ELF-1 (cell line): ENCODE data around the gene OVCA2.
A peak's percentile ranks its signal among the peaks of the same experiment; 100 is the strongest.

Source experiments
- DNase-seq: peaks from one replicate; pipeline ENCODE4 v3.0.0-alpha.2; 2016; ENCODE audit warnings: low read depth, low spot score

Gene OVCA2

DNA sequence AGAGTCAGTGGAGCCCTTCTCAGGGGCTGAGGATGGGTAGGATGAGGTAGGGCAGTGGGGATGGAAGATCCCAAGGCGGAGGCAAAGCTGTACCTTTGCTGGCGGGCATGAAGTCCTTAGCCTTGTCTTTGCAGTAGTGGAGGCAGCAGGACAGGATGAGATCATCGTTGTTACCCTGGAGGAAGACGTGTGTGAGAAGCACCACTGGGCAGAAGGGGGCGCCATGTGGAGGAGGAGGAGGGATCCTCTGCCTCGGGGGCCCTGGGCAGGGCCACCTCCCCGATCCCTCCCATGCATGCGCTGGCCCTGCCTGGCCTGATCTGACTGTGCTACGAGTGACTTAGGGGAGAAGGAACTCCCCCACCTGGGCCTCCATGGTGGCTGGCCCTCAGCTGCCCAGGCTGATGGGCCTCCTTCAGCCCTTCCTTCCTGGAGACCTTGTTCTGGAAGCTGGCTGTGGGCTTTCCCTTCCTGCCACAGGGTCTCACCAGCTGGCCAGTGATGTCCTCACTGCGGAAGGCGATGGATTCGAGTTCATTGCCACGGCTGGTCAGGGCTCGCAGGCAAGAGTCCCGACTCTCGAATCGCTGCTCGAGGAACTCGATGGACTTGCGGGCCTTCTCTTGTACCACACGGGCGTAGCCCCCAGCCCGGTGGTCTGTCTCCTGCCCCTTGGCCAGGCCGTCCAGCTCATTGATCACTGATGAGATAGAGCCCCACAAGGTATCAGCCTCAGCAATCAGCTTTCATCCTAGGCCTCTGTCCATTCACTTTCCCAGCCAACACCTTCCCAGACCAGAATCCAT lies 23.4 kb downstream of the OVCA2 start:
- DNase-seq = peak; percentile 85

DNA sequence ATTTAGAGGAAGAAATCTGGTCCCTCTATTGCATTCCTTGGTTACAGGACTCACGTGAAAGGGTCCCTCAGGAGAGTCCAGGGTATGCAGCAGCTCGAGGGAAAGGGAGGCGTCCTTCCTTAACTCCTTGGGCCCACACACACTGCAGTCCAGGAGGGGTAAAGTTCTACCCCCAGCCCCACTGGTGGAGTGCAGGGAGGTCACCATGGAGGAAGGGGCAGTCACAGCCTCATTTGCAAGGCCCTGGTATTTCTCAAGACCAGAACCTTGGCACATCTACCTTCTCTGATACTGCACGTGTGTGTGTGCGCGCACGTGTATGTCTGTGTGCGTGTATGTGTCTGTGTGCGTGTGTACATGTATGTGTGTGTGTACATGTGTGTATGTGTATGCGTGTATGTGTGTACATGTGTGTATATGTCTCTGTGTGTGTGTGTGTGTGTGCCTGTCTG lies 24.2 kb downstream of the OVCA2 start:
- no peak for DNase-seq

DNA sequence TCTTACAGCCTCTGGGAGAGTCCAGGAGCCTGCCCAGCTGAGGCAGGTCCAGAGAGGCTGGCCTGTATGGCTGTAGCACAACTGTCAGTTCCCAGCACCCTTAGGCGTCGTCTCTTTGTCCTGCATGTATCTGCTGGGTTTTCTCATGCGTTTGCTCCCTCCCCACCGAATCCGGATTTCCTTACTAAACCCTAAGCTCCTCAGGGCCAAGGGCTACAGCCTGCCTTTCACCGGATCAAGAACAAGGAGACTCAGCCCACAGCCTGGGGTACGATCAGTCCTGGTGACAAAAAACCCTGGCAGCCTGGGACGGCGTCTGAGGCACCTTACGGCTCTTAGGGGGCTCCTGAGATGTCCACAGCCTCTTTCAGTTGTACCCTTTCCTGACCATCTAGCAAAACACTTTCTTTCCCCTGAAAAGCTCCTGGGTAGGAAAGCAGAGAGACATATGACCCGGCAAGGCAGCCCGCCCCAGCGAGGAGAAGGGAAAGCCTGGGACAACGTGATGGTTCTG lies 25.3 kb downstream of the OVCA2 start:
- no peak for DNase-seq

DNA sequence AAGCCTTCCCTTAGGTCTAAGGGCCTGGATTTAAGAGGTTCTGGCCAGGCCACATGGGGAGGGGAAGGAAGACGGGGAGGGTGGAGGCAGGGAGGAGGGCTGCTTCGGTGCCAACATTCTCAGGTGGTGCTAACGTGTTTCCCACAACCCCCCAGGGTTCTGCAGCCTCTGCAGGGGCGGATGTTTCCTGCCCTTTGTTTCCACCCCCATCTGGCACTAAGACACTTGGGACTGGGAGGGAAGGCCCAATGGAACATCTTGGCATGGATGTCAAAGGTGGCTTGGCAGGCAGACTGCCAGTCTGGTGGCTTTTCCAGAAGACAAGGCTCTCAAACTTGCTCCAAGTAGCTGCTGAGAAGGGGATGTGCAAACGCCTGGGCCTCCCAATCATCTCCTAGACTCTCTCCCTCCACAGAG lies 25.8 kb downstream of the OVCA2 start:
- DNase-seq = no peak

DNA sequence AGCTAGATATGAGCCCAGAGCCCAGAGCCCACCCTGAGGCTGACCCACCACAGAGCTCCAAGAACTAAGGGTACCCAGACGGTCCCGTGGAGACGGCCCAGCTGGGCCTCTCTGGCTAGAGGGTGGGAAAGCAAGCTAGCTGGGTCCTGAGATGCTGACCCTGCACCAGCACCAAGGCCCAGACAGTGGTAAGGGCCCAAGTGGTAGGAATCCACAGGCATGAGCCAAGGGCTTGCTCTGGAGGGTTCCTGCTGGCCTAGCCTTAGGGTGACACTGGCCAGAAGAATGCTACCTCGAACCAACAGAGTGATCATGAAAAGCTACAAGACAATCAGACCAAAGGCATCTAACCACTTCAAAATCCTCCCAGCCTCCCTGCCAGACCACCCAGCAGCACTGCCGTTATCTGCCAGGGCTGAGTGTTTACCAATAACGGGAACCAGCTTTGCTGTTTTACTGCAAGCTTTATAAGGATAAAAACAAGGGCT lies 26.3 kb downstream of the OVCA2 start:
- peak; percentile 71 for DNase-seq

DNA sequence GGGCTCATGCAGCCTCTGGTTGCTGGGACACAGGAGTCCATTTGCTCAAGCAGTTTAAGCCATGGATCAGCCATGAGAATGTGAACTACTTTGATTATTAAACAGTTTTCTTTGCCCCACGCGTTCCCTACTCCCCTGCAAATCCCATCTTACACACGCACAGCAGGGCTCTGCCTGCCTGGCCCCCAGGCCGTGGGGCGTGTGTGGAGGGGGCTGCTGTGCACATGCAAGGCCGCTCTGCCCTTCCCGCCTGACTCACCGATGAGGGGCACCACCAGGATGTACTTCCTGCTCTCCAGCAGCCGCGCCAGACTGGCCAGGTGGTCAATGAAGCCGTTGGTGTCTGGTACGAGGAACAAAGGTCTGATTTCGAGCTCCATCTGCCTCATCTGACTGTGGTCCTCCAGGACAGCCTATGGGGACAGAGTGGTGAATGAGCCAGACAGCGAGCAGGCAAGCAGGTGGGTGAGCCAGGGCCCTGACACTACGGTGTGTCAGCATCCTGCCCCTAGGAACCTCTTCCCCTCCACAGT lies 26.8 kb downstream of the OVCA2 start:
- DNase-seq = peak; percentile 66

DNA sequence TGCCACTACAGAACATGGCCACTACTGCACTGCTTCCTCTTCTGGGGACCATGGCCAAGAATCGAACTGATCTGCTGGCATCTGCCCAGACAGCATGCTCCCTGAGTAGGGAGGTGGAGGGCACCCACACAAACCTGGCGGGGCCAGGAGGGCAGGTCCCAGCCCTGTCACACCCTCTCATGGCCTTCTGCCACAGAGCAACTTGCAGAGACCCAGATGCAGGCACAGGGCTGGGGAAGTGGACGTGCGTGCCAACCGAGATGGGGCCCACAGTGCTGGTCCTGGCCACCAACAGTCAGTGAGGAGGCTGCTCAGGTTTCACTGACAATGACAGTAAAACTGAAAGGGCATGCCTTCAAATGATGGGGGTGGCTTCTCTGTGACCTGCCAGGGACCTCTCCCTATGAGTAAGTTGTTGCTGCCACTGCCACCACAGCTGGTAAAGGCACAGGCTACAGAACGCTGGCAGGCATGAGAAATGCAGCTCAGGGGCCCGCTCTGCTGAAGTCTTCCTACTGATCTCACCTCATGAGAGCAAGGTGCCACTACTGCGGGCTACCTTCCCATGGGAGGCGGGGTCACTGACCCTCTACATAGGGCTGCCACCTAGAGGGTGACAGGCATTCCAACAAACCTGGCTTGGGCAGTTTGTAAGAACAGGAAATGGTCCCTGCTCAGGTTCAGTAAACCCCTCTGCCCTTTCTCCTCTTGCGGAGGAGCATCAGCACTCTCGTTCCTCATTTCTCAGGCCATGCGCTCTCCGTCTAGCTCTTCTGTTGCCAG lies 28.6 kb downstream of the OVCA2 start:
- no peak for DNase-seq

DNA sequence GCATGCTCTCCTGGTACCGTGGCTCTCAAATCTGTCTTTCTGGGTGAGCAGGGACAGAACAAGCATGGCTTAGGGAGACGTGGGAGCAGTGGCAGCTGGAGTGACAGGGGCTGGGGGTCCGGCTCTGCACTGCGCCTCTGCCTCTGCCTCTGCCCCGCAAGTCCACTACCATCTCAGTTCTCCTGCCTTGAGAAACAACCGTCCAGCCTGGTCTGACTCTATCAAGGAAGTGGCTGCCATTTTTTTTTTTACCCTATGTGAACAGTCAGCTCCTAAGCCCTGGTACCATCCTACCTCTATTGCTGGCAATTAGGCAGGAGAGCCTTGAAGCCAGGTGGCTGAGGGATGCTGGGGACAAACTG lies 29.2 kb downstream of the OVCA2 start:
- no peak for DNase-seq

DNA sequence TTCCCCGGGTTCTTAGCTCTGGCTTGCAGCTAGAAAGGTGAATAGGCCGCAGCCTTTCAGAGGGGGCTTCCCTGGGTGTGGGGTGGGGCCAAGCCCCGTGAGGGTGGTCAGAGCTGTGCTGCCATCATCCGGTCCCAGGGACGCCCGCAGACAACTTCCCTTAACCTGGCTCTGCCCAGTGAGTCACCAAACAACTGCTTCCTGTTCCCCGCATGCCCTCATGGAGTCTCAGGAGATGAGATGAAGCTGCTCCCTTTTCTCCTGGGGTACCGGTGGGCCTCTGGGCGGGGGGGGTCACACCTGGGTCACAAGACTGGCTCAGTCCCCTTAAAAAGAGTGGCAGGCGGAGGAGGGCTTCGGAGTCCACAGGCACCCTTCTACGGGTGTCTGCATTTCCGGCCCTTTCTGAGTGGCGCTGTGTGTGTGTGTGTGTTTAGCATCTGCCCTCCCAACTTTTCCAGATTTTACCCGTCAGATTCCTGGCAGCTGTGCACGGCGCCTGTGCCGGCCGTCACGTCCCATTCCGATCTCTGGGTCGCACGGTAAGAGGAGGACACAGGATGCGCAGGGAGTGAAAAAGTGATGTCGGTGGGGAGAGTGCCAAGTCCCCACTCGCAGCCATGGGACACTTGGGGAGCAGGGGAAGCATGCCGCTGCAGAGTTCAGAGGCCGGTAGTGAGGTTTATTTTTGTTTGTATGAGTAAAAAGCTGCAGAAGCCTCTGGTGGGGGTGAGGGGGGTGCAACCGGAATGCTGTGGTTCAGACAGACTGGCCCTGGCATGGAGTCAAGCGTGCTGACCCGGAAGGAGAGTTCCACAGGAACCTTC lies 29.8 kb downstream of the OVCA2 start:
- no peak for DNase-seq

DNA sequence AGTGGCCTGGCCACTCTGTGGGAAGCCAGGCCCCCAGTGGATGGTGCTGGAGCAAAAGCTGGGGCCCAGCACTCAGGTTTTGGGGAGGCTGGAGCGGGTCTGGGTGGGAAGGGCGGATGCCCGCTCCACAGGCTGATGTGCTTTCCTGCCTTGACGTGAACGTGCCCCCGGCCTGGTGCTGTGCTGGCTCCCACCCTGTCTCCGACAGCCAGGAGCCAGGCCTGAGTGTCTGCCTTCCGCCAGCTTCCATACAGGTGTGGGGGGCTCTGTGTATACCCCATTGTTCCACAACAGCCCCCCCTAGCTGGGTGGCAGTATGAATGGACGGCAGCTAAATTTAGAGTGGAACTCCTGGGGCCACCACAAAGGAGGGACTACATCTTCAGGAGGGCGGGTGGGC lies 33.1 kb downstream of the OVCA2 start:
- no peak for DNase-seq

DNA sequence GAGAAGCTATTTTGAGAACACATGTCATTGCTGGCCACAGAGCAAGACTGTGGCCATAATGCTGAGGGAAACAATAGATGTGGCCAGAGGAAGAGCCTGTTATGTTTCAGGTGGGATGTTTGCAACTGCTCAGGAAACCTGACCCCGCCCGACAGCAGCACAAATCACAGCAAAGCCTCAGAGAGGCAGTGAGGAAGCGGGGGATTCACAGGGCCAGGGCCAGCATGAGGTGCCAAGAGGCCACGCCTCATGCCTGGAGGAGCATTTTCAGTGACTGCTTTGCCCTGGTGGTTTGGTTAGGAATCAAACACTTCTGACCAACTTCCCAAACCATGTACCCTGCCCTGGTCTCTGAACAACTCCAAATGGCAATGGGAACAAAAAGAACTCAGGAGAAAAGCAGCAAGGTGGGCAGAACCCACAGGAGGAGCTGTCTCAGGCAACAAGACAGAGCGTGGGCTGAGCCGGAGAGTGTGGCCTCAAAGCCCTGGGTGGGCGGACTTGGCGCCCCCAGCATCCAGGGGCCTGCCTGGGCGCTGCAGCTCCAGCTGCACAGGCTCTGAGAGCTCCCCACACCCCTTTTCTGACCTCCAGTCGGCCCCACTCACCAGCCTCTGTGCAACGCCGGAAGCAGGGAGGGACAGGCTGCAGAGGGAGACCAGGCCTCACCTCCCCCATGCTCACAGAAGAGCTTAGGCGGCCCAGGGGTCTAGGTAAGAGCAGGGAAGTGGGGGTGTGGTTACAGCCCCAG lies 33.7 kb downstream of the OVCA2 start:
- DNase-seq = peak; percentile 54

DNA sequence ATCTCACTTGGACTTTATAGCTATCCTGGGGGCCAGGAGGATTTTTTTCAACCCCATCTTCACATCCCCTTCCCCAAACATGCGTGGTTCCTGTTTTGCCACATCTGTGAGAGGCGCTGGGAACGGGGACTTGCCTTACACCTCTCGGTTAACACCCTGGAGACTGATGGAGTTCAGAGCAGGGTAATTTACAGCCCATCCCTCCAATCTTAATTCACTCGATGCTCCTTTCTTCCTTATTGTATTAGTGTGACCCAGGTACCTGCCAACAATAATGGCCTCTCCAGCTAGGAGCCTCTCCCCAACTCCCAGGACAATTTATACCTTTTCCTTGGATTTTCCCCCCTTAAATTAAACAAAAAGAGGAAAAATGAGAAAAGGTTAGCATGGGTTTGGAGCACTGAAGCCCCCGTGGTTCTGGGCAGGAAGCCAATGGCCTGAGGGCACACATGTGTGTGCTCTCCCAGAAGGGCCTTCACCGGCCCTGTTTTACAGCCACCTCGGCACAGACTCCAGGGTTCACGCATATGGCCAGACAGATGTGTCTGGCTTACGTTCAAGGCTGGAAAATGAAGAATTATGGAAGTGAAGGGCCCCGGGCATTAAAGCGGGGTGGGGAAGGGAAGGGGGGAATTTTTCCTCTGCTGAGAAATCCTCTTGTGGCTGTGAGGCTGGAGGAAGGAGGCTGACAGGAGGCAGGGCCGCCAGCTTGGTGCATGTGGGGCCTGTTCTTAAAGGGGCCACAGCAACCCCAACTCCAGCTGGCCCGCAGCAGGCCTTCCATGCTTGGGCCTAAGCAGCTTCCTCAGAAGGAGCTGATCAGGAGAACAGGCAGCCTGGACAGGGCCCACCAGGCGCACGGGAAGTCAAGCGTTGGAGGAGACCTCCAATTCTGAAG lies 34.5 kb downstream of the OVCA2 start:
- no peak for DNase-seq

DNA sequence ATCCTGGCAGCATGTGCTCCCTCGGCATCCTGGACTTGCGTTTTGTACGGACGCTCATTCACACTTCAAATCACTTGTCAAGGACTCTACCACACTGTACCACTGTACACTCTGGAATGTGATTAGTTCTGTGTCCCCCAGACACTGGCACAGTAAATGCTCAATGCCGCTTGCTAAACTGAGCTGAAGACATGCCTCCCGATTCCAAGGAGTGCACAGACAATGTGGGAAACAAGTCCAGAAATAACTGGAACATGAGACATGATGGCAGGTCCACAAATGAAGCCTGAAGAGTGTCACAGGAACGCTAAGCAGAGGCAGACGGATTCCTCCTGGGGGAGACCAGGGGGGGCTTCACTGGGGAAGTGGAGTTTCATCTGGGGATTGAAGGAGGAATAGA lies 35.2 kb downstream of the OVCA2 start:
- DNase-seq = no peak

DNA sequence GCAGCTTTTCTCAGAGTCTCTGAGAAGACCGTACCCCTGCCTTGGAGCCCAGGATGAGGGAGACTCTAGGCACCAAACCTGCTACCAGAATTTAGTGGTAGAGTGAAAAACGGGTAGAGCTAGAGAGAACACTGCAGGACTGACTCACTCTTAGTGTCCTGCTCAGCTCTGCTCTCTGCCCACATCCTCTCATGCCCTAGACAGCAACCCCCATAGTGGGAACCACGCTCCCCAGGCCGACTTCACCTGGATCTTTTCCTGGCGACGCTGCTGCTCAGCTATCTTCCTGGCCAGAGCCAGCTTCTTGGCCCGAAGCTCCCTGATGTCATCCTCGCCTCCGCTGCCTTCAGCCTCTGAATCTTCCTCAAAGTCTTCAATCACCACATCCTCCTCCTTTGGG lies 39.7 kb downstream of the OVCA2 start:
- no peak for DNase-seq

DNA sequence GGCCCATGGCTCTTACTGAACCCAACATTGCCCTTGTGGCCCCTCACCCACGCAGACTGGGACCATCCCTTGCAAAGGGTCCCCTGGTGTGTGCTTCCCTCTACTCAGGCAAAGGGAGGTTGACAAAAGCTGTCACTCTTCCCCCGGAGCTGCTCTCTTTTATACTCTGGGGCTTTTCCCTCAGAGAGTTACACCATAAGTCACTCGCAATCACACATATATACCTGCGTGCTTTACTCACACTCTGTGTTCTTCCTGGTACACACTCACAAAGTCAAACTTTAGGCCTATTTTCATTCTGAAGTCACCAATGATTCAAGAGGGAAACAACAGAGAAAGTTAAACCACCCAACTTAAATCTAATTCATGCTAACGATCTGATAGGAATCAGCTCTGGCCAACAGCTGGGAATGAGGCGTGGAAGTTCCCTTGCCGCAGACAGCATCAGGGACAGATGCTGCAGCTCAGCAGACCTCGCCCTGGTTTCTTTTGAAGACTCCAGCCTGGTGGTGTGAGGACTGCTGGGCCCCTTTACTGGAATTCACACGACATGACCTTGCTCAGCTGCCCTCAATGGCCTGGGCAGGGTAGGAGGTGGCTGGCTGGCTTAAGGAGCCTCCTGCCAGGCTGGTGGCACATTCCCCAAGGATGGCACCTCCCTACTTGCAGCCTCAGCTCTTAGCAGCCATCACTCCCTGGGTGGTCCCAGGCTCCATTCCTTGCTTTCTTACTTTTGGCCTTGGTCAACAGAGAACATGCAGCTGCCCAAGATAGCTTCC lies 40.4 kb downstream of the OVCA2 start:
- DNase-seq = no peak

DNA sequence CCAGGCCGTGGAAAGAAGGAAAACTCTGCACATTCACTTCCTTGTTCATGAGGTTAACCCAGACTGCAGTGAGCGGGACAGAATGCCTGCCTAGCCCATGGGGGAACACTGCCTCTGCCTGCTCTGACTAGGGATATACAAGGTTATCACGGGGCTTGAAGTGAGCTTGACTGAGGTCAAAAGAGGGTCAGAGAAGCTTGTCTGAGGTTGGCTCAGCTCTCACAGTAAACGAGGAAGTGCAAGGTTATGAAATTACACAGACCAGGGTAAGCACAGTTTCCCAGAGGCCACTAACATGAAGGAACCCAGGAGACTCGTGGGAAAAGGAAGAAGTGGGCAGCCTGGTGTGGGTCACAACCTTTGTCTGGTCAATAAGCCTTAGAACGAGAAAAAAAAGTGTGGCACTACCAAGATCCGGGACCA lies 41.8 kb downstream of the OVCA2 start:
- DNase-seq = no peak

DNA sequence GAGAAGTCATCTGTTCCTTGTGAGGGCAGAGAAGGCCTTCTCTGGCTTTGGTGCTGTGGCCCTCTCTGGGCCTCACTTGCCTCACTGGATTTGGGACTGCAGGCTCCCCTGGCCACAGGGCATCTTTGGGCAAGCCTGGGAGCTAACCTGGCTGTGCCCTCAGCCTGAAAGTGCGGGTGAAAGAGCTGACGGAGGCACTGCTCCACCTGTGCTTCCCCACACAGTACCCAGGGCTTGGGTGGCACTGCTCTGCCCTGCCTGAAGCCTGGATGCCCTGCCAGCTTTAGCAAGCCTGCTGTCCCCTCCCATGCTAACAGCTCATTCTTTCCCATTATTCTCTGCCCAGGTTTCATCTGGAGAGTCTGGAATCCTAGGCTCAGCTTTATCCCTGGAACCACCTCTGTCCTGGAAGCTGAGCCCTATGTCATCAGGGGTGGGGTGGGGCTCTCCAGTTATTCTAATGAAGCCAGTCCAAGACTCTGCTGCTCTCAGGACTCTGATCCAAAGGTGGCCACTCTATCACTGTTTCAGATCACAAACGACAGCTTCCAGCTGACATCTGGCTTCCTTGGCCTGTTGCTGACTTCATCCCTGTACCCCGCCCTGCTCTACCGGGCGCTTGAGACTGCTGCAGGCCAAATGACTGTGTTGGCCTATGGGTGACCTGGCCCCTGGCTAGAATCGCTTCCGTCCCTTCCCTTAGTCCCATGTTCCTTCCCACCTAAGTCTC lies 42.4 kb downstream of the OVCA2 start:
- DNase-seq = peak; percentile 66
